ENCODE data around the gene HS1BP3. TPM values are rescaled to one million over a fixed set of nuclear protein-coding genes. Genes with fewer than 3 reads are reported as not detected.
A peak's percentile ranks its signal among the peaks of the same experiment; 100 is the strongest.

Gene HS1BP3
- total RNA-seq, 1 donor from 2014 or later: 37.9 TPM

GRCh38 chr2:20645761-20646160 lies 5.1 kb downstream of the HS1BP3 start:
- DNase-seq (ENCODE audit: low spot score): no peak

GRCh38 chr2:20645301-20645701 lies 5.6 kb downstream of the HS1BP3 start:
- no peak for DNase-seq (ENCODE audit: low spot score)

- no peak for DNase-seq (ENCODE audit: low spot score)
Measured at GRCh38 chr2:20643826-20644225, 7.1 kb downstream of the HS1BP3 start.

- DNase-seq (ENCODE audit: low spot score): no peak
Measured at GRCh38 chr2:20643060-20643459, 7.8 kb downstream of the HS1BP3 start.

GRCh38 chr2:20642055-20642971 lies 8.6 kb downstream of the HS1BP3 start:
- DNase-seq (ENCODE audit: low spot score): peak; percentile 84

- no peak for DNase-seq (ENCODE audit: low spot score)
Measured at GRCh38 chr2:20641123-20641985, 9.5 kb downstream of the HS1BP3 start.

- no peak for DNase-seq (ENCODE audit: low spot score)
Measured at GRCh38 chr2:20640411-20641122, 10.3 kb downstream of the HS1BP3 start.

GRCh38 chr2:20638646-20639430 lies 12.1 kb downstream of the HS1BP3 start:
- DNase-seq (ENCODE audit: low spot score): no peak

GRCh38 chr2:20638014-20638413 lies 12.9 kb downstream of the HS1BP3 start:
- DNase-seq (ENCODE audit: low spot score): no peak

GRCh38 chr2:20637147-20637546 lies 13.8 kb downstream of the HS1BP3 start:
- peak; percentile 69 for DNase-seq (ENCODE audit: low spot score)

GRCh38 chr2:20635675-20636584 lies 15.0 kb downstream of the HS1BP3 start:
- DNase-seq (ENCODE audit: low spot score): peak; percentile 92

GRCh38 chr2:20635113-20635510 lies 15.8 kb downstream of the HS1BP3 start:
- DNase-seq (ENCODE audit: low spot score): no peak

- DNase-seq (ENCODE audit: low spot score): no peak
Measured at GRCh38 chr2:20634507-20635112, 16.3 kb downstream of the HS1BP3 start.

- DNase-seq (ENCODE audit: low spot score): peak; percentile 75
Measured at GRCh38 chr2:20633794-20634506, 16.9 kb downstream of the HS1BP3 start.

GRCh38 chr2:20633001-20633400 lies 17.9 kb downstream of the HS1BP3 start:
- no peak for DNase-seq (ENCODE audit: low spot score)

- no peak for DNase-seq (ENCODE audit: low spot score)
Measured at GRCh38 chr2:20632446-20632990, 18.4 kb downstream of the HS1BP3 start.

- DNase-seq (ENCODE audit: low spot score): no peak
Measured at GRCh38 chr2:20631617-20632307, 19.1 kb downstream of the HS1BP3 start.

GRCh38 chr2:20630967-20631366 lies 19.9 kb downstream of the HS1BP3 start:
- DNase-seq (ENCODE audit: low spot score): no peak

All from ureter (tissue), 1 donor.